Stimulated activated CD4-positive, alpha-beta T cell treated with anti-CD3 and anti-CD28 coated beads, Interleukin-12 subunit alpha, Interleukin-12 subunit beta, amount 100 ng/mL, for 48 hours (primary cell): ENCODE measurements around the gene SDR42E1.
"Not testable (repeated sequence)": the region's sequence is repeated elsewhere in the genome, so short reads cannot be mapped to it uniquely, and the experiment has no call there.

Experiments used
- DNase-seq, 3 donors: peaks; one replicate each; pipeline ENCODE4 v3.0.0-alpha.2; 2020; ENCODE audit warnings: low read depth in 2 of 3, low spot score in 1 of 3

Gene SDR42E1

DNA sequence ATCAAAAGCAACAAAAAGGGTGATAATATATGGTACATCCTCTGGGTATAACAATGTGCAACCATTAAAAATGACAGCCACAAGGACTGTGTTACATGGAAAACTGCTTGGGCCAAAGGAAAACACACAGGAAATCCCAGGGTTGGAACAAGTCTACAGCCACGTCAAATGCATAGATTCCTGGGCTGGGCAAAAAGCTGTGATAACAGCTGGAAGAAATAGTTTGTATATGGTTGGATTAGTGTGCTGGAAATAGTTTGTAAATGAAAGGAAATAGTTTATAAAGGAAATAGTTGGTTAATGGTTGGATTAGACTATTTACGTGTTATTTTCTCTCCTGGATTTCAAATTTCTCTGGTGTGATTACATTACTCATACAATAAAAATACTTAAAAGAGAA lies 26.4 kb upstream of the SDR42E1 start:
- no peak for DNase-seq

DNA sequence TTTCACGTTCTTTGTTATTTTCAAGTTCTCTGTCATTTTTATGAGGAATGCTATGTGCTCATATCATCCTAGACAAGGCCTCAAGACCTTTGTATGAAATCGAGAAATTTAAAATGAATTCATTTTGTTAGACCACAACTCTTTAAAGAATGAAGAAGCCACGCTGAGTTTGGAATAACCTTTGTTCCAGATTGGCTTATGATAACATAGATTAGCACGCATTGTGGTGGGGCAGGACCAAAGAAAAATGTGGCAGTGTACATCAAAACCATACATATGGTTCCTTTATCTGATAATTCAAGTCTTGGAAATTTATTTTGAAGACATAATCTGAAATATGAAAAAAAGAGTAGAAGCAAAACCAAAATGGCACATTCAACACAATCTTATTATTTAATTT lies 26.0 kb upstream of the SDR42E1 start:
- no peak for DNase-seq

DNA sequence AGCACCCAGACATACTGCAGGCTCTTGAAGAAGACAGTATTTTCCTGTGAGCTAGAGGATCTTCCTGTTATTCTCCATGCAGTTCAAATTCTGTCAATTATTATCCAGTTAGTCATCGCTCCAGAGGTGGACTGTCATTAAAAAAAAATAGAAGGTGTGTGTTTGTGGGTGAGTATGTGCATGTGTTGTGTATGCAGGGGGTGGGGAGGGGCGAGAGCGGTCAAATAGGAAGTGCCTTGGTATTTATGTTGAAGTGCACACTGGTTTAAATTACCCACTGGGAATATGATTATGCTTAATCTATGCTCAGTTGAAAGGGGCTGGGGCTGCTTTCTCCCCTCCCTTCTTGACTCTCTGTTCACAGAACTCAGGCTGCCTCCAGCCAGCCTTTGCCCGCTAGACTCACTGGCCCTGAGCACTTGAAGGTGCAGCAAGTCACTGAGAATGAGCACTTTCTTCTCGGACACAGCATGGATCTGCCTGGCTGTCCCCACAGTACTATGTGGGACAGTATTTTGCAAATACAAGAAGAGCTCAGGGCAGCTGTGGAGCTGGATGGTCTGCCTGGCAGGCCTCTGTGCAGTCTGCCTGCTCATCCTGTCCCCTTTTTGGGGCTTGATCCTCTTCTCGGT lies 23.8 kb upstream of the SDR42E1 start, which contains the start of gene HSD17B2:
HSD17B2 (plus strand) TSS at position 273 of the 632 bp plus-strand sequence; CDS start at position 445, 172 bp downstream.
- DNase-seq: no peak

DNA sequence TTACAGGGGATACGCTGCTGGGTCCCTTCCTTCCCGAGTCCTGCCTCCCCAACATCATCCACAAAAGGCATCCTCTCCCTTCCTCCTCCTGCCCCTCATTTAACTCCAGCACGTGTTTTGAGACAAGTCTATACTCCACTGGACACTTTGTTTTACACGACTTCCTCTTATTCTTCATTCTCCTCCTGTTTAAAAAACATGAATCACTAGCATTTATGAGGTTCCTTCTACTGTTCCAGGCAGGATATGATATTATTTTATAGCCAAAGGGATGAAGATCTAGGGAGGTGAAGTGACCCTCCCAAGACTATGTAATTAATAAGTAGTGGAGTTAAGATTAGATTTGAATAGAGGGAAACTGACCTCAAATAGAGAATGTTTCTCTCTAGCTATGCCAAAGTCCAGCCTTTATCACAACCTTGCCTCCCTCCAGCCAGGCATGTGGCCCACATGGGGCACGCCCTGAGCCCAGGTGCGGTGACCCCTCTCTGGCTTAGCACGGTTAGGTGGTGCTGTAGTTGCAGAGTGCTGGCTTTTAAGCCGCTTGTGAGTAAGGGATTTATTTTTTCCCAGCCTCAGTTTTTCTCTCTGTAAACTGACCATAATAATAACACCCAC lies 22.5 kb upstream of the SDR42E1 start:
- no peak for DNase-seq

DNA sequence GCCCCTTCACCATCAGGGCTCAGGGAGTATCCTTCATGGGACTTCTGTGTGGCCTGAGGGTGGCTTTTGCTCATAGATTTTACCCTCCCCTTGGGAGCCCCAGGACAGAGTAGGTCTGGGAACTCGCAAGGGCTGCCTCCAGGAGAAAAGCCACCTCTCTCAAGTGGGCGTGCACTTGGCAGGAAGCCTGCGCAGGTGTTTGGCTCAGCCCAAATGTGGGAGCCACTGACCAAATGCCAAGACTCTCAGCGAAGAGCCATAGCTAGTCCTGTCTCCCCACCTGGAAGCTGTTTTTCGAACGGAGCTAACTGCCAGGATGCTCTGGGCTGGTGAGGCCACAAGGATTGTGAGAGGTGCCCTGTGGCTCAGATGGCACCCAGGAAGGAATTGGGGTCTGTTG lies 21.7 kb upstream of the SDR42E1 start:
- no peak for DNase-seq

DNA sequence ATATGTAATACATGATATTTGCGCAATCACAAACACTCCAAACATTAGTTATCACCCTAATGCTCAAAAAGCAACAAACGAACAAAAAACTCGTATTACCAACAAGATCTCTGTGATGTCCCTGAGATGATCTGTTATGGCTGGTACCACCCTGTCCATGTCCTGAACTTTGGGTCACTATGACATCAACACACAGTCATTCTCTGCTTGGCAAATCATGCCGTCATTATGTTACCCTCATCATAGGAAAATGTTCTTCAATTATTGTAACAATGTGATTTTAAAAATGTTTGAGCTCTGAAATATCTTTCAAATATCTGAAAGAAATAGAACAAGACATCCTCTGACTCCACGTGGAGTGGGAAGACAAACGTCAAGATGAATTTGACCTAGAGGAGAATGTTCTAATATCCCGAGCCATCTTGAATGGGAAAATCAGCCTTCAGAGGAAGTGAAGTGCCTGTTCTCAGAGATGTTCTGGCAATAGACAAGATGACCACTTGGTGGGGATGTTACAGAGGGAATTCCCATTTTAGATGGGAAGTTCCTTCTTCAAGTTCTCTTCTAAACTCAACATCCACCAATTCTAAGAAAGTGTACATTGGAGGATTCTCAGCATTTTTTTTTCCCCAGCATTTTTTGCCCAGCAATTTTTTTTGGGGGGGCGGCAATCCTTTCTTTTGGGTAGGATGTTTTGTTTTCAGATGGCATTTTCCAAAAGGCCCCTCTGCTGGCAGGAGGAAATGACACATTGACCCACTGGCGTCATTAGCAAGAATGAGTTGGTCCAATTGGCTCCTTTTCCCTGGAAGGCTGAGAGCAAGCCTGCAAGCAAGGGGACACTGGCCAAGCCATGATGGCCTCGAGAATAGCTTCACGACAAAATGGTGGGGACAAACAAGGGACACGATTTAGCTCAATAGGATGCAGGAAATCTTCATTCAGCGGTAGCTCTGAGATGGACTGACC lies 20.1 kb upstream of the SDR42E1 start:
- no peak for DNase-seq

DNA sequence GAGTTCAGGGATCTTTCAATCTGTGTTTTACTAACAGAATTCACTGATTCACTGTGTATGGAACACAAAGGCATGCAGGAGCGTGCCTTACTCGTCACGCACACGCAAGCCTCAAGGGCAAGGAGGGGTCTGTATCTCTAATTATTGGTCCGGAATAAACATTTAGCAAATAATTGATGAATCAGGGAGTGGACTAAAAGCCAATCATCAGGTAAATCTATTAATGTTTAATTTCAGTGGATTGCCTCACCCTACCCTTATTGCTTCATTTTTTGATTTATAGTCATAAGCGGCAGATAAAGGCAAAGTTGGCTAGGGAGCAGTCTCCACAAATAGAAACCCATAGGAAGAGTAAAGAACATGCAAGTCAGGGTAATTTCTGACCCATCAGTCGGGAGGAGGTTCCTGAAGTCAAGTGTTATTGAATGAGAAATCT lies 16.4 kb upstream of the SDR42E1 start:
- DNase-seq: no peak

DNA sequence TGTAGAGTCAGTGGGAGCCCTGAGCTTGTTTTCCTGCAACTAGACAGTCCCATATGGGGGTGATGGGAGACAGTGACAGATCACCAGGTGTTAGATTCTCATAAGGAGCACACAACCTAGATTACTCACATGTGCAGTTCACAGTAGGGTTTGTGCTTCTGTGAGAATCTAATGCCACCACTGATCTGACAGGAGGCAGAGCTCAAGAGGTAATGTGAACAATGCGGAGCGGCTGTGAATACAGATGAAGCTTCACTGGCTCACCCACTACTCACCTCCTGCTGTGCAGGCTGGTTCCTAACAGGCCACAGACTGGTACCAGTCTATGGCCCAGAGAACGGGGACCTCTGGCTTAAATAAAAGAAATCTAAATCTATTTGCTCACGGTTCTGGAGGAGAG lies 13.6 kb upstream of the SDR42E1 start:
- no peak for DNase-seq

DNA sequence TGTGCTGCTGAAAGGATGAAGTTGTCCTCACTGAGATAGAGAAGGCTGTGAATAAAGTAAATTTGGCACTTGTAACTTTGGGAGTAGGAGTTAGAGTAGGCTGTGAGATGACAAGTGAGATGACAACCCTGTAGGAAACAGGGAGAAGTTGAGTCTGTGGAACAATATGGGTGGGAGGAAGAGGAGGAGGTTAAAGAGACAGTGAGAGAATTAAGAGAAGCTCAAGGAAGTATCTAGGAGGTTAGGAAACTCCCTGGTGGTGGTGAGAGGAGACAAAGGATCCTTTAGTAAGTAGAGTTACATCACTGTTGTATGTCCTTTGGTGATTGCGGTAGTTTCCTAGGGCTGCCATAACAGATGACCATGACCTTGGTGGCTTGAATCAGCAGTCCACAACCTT lies 13.0 kb upstream of the SDR42E1 start:
- no peak for DNase-seq

DNA sequence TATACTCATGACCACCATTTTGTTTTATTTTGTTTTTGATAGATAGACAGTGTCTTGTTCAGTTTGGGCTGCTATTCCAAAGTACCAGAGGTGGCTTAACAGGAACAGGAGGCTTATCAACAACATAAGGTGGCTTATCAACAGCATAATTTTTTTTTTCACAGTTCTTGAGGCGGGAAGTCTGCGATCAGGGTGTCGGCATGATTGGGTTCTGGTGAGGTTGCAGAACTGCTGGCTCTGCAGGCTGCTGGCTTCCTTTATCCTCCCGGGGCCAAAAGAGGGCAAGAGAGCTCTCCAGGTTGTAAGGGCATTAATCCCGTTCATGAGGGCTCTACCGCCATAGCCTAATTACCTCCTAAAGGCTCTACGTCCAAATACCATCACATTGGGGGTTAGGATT lies 11.9 kb upstream of the SDR42E1 start:
- no peak for DNase-seq

DNA sequence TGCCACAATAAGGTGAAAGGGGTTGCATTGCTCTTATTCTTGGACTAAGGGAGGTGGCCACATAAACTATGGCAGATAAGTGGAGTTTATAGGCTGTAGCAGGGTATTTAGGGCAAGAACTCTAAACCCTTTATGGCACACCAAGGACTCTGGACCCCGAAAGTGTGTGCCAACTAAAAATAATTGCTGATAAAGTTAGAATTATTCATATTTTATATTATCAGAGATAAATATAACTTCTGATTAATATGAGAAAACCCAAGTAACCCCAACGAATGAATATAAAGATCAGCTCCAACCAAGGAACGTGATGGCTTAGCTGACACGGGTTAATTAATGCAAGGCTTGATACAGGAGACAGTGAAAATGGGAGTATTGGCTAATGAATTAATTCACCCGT lies 8.8 kb upstream of the SDR42E1 start:
- DNase-seq: no peak

DNA sequence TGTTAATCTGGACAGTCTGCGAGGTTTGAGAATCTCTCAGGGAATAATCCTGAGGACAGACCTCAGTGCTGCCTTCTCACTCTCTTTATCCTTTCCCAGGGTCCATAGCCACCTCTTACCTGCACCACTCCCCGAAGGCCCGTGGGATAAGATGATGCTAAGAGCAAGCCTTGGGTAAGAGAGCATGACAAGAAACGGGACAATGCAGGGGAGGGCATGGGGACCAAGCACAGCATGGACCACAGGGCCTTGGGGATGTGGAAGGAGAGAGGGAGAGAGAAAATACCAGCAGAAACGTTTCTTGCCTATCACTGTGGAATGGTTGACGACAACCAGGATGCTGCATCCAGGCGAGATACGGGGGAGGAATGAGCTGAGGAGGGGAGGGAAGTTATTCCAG lies 8.3 kb upstream of the SDR42E1 start:
- no peak for DNase-seq

DNA sequence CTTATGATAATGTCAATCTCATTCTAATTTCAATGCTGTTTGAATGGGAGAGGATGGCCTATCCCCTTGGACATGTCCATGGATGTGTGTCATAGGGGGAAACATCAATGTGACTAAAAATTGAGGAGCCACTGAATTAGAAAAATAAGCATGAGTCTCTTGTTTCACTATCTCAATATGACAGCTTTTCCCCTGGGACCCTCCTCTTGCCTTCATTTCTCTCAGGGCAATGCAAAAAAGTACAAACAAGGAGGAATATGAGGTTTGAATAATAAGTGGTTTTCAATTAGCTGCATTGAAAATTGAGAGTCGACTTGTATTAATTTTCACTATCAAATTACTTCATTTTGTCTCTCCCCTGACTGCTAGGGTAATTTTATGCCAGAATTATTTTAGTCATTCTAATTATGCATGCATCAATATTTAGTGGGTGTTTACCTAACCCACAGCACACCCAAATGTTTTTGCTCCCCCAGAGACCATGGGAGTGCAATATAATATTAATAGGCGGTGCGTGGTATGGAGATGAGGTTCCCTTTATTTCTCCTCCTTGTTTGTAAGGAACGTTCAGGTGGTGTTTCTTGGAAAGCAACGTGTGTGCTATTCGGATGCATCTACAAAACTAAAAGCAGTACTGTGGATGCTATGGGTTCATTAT lies 6.8 kb upstream of the SDR42E1 start:
- DNase-seq: no peak

DNA sequence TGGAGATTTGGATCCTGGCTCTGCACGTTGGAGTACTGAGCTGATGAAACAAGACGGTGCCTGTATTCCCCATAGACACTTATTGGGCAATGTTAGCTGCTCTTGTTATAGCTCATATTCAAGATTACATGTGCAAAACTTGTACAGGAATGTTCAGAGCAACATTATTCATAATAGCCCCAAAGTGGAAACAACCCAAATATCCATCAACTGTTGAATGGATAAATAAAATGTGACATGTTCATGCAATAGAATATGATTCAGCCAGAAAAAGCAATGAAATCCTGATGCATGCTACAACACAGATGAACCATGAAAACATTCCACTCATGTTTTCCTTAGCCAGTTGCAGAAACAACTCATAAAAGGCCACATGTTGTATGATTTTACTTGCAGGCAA lies 5.7 kb upstream of the SDR42E1 start:
- no peak for DNase-seq

DNA sequence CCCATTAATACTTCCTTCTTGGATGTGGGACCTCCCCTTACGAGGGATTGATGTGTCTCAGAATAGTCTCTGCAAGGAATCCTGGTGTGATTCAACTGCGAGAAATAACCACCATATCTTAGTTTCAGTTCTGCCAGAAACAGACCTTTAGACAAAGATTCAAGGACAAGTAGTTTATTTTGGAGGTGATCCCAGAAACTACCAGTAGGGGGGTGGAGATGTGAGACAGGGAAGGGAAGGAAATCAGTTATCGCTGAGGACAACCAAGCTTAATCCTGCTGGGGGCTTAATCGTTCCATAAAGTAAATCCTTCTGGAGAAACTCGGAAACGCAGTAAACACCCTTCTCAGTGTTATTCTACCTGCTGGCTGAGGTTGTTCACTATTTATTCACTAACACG lies 5.0 kb upstream of the SDR42E1 start:
- no peak for DNase-seq

DNA sequence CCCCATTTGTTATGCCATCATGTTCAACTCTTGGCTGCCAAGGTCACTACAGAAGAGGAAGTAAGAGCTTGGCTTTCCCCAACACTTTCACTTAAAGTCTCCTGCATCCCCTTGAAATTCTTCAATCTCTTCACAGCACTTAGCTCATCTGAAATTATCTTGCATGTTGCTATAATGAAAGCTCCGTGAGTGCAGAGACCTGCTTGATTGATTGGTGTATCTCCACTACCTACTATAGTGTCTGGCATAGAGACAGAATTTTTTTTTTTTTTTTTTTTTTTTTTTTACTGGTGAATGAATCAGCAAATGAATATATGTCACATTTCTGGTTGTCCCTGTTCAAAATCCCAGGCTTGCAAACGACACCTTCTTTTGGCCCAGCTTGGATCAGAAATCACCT lies 1.9 kb upstream of the SDR42E1 start:
- no peak for DNase-seq

DNA sequence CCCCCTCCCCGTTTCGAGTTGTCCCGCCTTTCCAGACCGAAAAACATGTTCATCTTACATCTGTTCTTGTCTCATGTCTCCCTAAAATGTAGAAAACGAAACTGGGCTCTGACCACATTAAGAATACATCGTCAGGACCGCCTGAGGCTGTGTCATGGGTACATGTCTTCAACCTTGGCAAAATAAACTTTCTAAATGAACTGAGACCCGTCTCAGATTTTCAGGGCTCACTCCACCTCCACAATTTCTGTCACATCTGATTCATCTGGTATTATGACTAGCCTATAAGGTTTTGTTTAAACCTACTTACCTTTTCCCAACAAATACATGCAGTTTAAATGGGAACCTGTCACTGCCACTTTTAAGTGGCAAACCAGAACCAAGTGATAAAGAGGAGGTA lies 621 bp downstream of the SDR42E1 start:
- DNase-seq: no peak

DNA sequence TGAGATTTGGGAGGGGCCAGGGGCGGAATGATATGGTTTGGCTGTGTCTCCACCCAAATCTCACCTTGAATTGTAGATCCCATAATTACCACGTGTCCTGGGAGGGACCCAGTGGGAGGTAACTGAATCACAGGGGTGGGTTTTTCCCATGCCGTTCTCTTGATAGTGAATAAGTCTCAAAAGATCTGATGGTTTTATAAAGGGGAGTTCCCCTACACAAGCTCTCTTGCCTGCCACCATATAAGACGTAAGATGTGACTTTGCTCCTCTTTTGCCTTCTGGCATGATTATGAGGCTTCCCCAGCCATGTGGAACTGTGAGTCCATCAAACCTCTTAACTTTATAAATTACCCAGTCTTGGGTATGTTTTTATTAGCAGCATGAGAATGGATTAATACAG lies 1.5 kb downstream of the SDR42E1 start:
- not testable (repeated sequence) for DNase-seq

DNA sequence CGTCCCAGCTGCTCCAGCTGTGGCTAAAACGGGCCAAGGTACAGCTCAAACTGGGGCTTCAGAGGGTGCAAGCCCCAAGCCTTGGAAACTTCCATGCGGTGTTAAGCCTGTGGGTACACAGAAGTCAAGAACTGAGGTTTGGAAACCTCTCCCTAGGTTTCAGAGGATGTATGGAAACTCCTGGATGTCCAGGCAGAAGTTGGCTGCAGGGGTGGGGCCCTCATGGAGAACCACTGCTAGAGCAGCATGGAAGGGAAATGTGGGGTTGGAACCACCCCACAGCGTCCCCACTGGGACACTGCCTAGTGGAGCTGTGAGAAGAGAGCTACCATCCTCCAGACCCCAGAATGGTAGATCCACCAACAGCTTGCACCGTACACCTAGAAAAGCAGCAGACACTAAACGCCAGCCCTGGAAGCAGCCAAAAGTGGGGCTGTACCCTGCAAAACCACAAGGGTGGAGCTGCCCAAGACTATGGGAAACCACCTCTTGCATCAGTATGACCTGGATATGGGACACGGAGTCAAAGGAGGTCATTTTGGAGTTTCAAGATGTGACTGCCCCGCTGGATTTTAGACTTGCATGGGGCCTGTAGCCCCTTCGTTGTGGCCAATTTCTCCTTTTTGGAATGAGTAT lies 2.2 kb downstream of the SDR42E1 start:
- DNase-seq: no peak

DNA sequence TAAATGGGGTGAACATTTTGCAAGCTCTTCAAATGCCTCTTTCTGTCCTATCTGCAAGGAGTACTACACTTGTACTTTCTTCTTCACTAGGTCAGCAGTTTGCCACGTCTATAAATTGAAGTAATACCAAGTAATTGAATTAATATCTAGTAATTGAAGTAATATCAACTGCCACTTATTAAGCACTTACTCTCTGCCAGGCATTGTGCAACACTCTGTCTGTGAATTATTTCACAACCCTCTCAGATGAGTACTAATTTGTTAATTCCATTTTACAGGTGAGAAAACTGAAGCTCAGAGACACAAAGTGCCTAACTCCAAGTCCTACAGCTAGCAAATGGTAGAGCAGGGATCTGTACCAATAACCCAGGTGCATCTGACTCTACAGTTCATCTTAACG lies 4.1 kb downstream of the SDR42E1 start:
- DNase-seq: no peak

DNA sequence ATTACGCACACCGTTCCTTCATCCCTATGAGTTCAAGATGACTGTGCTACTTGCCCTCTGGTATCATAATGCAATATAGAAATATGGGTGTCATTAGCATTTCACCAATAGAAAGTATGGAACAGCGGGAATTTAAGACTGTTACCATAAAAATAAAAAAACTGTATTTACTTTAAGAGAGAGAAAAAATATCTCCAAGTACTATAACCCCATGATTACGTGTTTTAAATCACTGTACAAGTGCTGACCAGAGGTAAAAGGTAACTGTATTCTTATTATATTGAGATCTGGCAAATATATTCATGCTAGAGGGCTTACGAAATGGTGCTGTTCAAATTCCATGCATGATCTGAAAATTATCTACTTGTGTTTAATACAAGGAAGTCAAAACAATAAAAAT lies 5.2 kb downstream of the SDR42E1 start:
- no peak for DNase-seq
